Stimulated activated CD4-positive, alpha-beta T cell treated with anti-CD3 and anti-CD28 coated beads, Interleukin-4, amount 100 ng/mL, for 4 hours (primary cell): ENCODE measurements around the gene MED15.
"Not testable (repeated sequence)": the region's sequence is repeated elsewhere in the genome, so short reads cannot be mapped to it uniquely, and the experiment has no call there.

Experiments
- DNase-seq, 2 experiments: peaks; one replicate each; pipeline ENCODE4 v3.0.0-alpha.2; 2020

MED15 gene

GRCh38 chr22:20507253-20508066, at the start of gene MED15:
Gene MED15, plus strand, starts transcription at chr22:20507610. Its CDS starts 69 bp downstream, at chr22:20507679.
- DNase-seq, result peak; percentile 83 to 87

GRCh38 chr22:20458530-20459151, 48.8 kb upstream of the MED15 start:
- DNase-seq, result no peak

- no peak for DNase-seq
Observed at GRCh38 chr22:20459152-20459542, 48.3 kb upstream of the MED15 start.

GRCh38 chr22:20459862-20460261, 47.5 kb upstream of the MED15 start:
- no peak for DNase-seq

- peak in 1 of 2 experiments; percentile 16 for DNase-seq
Observed at GRCh38 chr22:20463324-20464095, 43.9 kb upstream of the MED15 start.

GRCh38 chr22:20464096-20464614, 43.3 kb upstream of the MED15 start:
- DNase-seq, result peak; percentile 23 to 66

GRCh38 chr22:20464912-20465758, 42.3 kb upstream of the MED15 start:
- DNase-seq, result no peak

- no peak for DNase-seq
Observed at GRCh38 chr22:20465759-20466077, 41.7 kb upstream of the MED15 start.

- no peak for DNase-seq
Observed at GRCh38 chr22:20466659-20467379, 40.6 kb upstream of the MED15 start.

GRCh38 chr22:20469110-20469868, 38.1 kb upstream of the MED15 start:
- DNase-seq, result no peak

- DNase-seq, result not testable (repeated sequence)
Observed at GRCh38 chr22:20470525-20470924, 36.9 kb upstream of the MED15 start.

GRCh38 chr22:20471126-20471833, 36.1 kb upstream of the MED15 start:
- no peak for DNase-seq

GRCh38 chr22:20472629-20473442, 34.6 kb upstream of the MED15 start:
- no peak for DNase-seq

- no peak for DNase-seq
Observed at GRCh38 chr22:20475115-20475436, 32.3 kb upstream of the MED15 start.

GRCh38 chr22:20475569-20475968, 31.8 kb upstream of the MED15 start:
- DNase-seq, result not testable (repeated sequence)

- DNase-seq, result not testable (repeated sequence)
Observed at GRCh38 chr22:20478059-20478458, 29.4 kb upstream of the MED15 start.

GRCh38 chr22:20479612-20480196, 27.7 kb upstream of the MED15 start:
- DNase-seq, result no peak

GRCh38 chr22:20483143-20483506, 24.3 kb upstream of the MED15 start:
- not testable (repeated sequence) for DNase-seq

- no peak for DNase-seq
Observed at GRCh38 chr22:20483771-20484170, 23.6 kb upstream of the MED15 start.
